Psoas muscle (tissue), 8 donors: Measurements from ENCODE around the gene WNK4. TPM values are rescaled to one million over a fixed set of nuclear protein-coding genes. Genes with fewer than 3 reads are reported as not detected.

Source experiments
- ATAC-seq, 4 donors: fragments of 200-7000 bp; cut with Tn5 transposase; one replicate each; pipeline ENCODE4 v1.9.1; 2020; ENCODE audit warnings: moderate library complexity in 3 of 4, mild to moderate bottlenecking in 2 of 4
- DNase-seq, 2 donors: peaks; one replicate each; pipeline ENCODE4 v3.0.0-alpha.2; 2020
- H3K27ac ChIP-seq: fragments of 200-600 bp; one replicate; pipeline ENCODE4 v1.8.0; 2022
- H3K27me3 ChIP-seq, 3 donors: fragments of 200-600 bp in 1 of 3; one replicate each; pipeline versions ENCODE4 v1.6.1 to v1.8.0; 2013 to 2022; ENCODE audit warnings: low read length in 2 of 3, mild to moderate bottlenecking in 2 of 3, moderate library complexity in 1 of 3; ENCODE audit not compliant: insufficient read depth in 3 of 3
- H3K36me3 ChIP-seq, 2 donors: fragments of 200-600 bp in 1 of 2; one replicate each; pipeline versions ENCODE4 v1.6.1 to v1.8.0; 2013 to 2022; ENCODE audit warnings: low read depth in 1 of 2, mild to moderate bottlenecking in 1 of 2, moderate library complexity in 1 of 2; ENCODE audit not compliant: insufficient read depth in 1 of 2
- H3K4me1 ChIP-seq: fragments of 200-600 bp; one replicate; pipeline ENCODE4 v1.8.0; 2022
- H3K4me3 ChIP-seq: fragments of 200-600 bp; one replicate; pipeline ENCODE4 v1.8.0; 2022; ENCODE audit warnings: mild to moderate bottlenecking
- H3K9me3 ChIP-seq: fragments of 200-600 bp; one replicate; pipeline ENCODE4 v1.8.0; 2022
- WGBS, 3 donors: extraction: QIAGEN DNeasy Blood & Tissue Kit; methylation state at CpG; one replicate each; pipeline versions ENCODE4 v1.1.6 to v1.1.7; 2013; 5-methylcytosine and 5-hydroxymethylcytosine counted together
- intact Hi-C, 2 donors: fragments of 100-400 bp; cut with DNase I; formaldehyde crosslinking; loops; one replicate each; pipeline versions ENCODE4 v1.11.0 to v1.14.2; 2022
- polyA plus RNA-seq, 3 donors: library from polyadenylated mRNA; stranded (reverse); fragments of 200-250 nt; gene quantifications; one replicate each; pipeline ENCODE4 v1.2.3, GENCODE V29; 2013
- total RNA-seq, 4 donors: library from RNA; stranded (reverse); fragmentation: NEBNext Ultra II Directional in 2 of 4; extraction: Animal tissue kit (Norgen Biotek cat#: 25700) in 2 of 4; gene quantifications; one replicate each; pipeline versions ENCODE4 v1.2.1 to v1.2.4, GENCODE V29; 2021 to 2023
- TF ChIP-seq, protein P1 (sequence below): fragments of 200-600 bp; IDR thresholded peaks from one replicate; pipeline ENCODE4 v1.8.0; 2022; ENCODE audit warnings: antibody characterized with exemption
- donor health status: healthy with polysubstance abuse.
- donor health status: DM: no; HTN: no; CAD: no; lungs with moderate emphysema.
- donor health status: Bipolar disorder and iron deficiency.
- donor health status: healthy.
- donor health status: DM: yes; HTN: yes; CAD: no.
- donor health status: DM: no; HTN: no; CAD: no.
- donor health status: DM: no; HTN: no; CAD: no.
- donor health status: DM: yes; HTN: yes; CAD: no.

Gene WNK4
- total and polyA plus RNA-seq, 7 donors: 0.01 to 0.30 (median 0.08) TPM; not detected in 3

DNA sequence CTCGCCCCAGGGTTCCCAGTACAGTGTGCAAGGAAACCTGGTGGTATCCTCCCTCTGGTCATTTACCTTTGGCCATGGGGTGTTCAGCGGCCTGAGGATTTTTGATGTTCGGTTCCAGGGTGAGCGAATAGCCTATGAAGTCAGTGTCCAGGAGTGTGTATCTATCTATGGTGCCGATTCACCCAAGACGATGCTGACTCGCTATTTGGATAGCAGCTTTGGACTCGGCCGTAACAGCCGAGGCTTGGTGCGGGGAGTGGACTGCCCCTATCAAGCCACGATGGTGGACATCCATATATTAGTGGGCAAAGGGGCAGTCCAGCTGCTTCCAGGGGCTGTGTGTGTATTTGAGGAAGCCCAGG, 65.1 kb downstream of the WNK4 start:
- TF ChIP-seq, protein P1, sequence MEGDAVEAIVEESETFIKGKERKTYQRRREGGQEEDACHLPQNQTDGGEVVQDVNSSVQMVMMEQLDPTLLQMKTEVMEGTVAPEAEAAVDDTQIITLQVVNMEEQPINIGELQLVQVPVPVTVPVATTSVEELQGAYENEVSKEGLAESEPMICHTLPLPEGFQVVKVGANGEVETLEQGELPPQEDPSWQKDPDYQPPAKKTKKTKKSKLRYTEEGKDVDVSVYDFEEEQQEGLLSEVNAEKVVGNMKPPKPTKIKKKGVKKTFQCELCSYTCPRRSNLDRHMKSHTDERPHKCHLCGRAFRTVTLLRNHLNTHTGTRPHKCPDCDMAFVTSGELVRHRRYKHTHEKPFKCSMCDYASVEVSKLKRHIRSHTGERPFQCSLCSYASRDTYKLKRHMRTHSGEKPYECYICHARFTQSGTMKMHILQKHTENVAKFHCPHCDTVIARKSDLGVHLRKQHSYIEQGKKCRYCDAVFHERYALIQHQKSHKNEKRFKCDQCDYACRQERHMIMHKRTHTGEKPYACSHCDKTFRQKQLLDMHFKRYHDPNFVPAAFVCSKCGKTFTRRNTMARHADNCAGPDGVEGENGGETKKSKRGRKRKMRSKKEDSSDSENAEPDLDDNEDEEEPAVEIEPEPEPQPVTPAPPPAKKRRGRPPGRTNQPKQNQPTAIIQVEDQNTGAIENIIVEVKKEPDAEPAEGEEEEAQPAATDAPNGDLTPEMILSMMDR: no peak
- 86 to 89% (median 86%) methylated on average over 12 of the region's 12 CpGs for WGBS, 3 donors
- no peak overlapping the region for H3K27ac ChIP-seq
- no peaks in the 10 kb centered on the region for H3K27me3 ChIP-seq
- H3K9me3 ChIP-seq: no peaks in the 10 kb centered on the region
- peaks cover 15 to 54% of the 10 kb centered on the region in 2 donors for H3K36me3 ChIP-seq
- DNase-seq (no peak), ATAC-seq (no peak)
- intact Hi-C loops: no loop called here
- no peak overlapping the region for H3K4me3 ChIP-seq
- no peaks in the 10 kb centered on the region for H3K4me1 ChIP-seq

DNA sequence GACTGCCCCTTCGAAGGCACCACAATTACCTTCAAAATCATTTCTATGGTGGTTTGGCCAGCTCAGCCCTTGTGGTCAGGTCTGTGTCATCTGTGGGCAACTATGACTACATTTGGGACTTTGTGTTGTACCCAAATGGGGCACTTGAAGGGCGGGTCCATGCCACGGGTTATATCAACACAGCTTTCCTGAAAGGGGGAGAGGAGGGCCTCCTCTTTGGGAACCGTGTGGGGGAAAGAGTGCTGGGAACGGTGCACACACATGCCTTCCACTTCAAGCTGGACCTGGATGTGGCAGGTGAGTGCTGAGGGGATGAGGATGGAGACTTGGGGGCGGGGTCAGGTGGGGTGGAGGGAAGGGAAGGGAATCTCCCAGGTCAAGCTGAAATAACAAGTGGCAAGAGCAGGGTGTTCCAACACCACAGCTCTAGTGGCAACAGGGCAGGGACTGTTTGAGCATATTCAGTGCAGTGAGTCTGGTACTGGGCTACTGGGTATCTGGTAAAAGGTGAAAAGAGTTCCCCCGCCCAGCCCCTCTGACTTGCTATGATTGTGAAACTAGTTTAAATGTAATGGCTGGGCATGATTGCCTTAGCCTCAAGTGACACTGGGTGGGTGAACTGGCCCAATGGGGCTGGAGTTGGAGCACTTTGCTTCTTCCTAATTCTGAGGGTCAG, 65.6 kb downstream of the WNK4 start:
- 75 to 84% (median 76%) methylated on average over 7 of the region's 7 CpGs for WGBS, 3 donors
- ATAC-seq (peak in 2 of 4 donors; percentile 3 to 21), DNase-seq (no peak)
- Histone ChIP-seq H3K36me3 (peaks cover 15 to 49% of the 10 kb centered on the region in 2 donors), H3K4me1 (no peaks in the 10 kb centered on the region), H3K9me3 (no peaks in the 10 kb centered on the region), H3K27ac (no peak overlapping the region), H3K4me3 (no peak overlapping the region), H3K27me3 (no peaks in the 10 kb centered on the region)
- intact Hi-C loops: no loop called here
- TF ChIP-seq, protein P1: no peak

Other genes with a start within 250 kb of the WNK4 start
- 10 to 100 TPM in 3 of 4 donors, 1 to 10 TPM in 1; 9.1 to 17.8 (median 11.7) TPM for gene NAGLU, start 244.4 kb upstream of the WNK4 start, total RNA-seq
- 10 to 100 TPM; 16.0 to 18.1 (median 17.5) TPM for gene NAGLU, start 244.4 kb upstream of the WNK4 start, polyA plus RNA-seq
- gene HSD17B1, start 227.7 kb upstream of the WNK4 start, total RNA-seq: 1 to 10 TPM in 1 of 4 donors, under 1 TPM in 3; 0.54 to 1.2 (median 0.72) TPM
- 1 to 10 TPM; 1.3 to 2.1 (median 1.7) TPM for gene HSD17B1, start 227.7 kb upstream of the WNK4 start, polyA plus RNA-seq
- gene COASY, start 218.5 kb upstream of the WNK4 start, total RNA-seq: 10 to 100 TPM; 31.6 to 45.4 (median 37.0) TPM
- gene COASY, start 218.5 kb upstream of the WNK4 start, polyA plus RNA-seq: 100 to 1,000 TPM in 1 of 3 donors, 10 to 100 TPM in 2; 41.0 to 141 (median 73.5) TPM
- 10 to 100 TPM; 45.2 to 67.9 (median 55.2) TPM for gene MLX, start 213.5 kb upstream of the WNK4 start, total RNA-seq
- 100 to 1,000 TPM in 1 of 3 donors, 10 to 100 TPM in 2; 71.0 to 108 (median 89.2) TPM for gene MLX, start 213.5 kb upstream of the WNK4 start, polyA plus RNA-seq
- gene PSMC3IP, start 202.9 kb upstream of the WNK4 start, total RNA-seq: 1 to 10 TPM in 2 of 4 donors, under 1 TPM in 2; 0.26 to 3.3 (median 1.4) TPM
- 10 to 100 TPM in 1 of 3 donors, 1 to 10 TPM in 2; 3.8 to 13.3 (median 5.3) TPM for gene PSMC3IP, start 202.9 kb upstream of the WNK4 start, polyA plus RNA-seq
- gene RETREG3, start 171.2 kb upstream of the WNK4 start, total RNA-seq: 10 to 100 TPM; 31.7 to 43.2 (median 37.6) TPM
- 10 to 100 TPM; 13.9 to 35.0 (median 15.2) TPM for gene RETREG3, start 171.2 kb upstream of the WNK4 start, polyA plus RNA-seq
- gene TUBG1, start 170.9 kb upstream of the WNK4 start, total RNA-seq: 10 to 100 TPM; 46.9 to 78.1 (median 50.4) TPM
- 10 to 100 TPM; 68.8 to 90.2 (median 81.0) TPM for gene TUBG1, start 170.9 kb upstream of the WNK4 start, polyA plus RNA-seq
- gene TUBG2, start 121.3 kb upstream of the WNK4 start, total RNA-seq: 10 to 100 TPM in 1 of 4 donors, 1 to 10 TPM in 3; 3.8 to 11.9 (median 5.7) TPM
- 1 to 10 TPM; 2.7 to 4.9 (median 4.2) TPM for gene TUBG2, start 121.3 kb upstream of the WNK4 start, polyA plus RNA-seq
- 10 to 100 TPM; 15.0 to 33.8 (median 28.0) TPM for gene PLEKHH3, start 103.6 kb upstream of the WNK4 start, total RNA-seq
- gene PLEKHH3, start 103.6 kb upstream of the WNK4 start, polyA plus RNA-seq: 10 to 100 TPM; 12.7 to 15.8 (median 14.2) TPM
- gene CCR10, start 98.8 kb upstream of the WNK4 start, total RNA-seq: 1 to 10 TPM; 1.2 to 5.0 (median 2.8) TPM
- 1 to 10 TPM; 1.0 to 3.3 (median 1.6) TPM for gene CCR10, start 98.8 kb upstream of the WNK4 start, polyA plus RNA-seq
- 1 to 10 TPM; 1.9 to 2.6 (median 2.2) TPM for gene CNTNAP1, start 98.1 kb upstream of the WNK4 start, total RNA-seq
- 1 to 10 TPM; 1.0 to 3.4 (median 1.1) TPM for gene CNTNAP1, start 98.1 kb upstream of the WNK4 start, polyA plus RNA-seq
- 10 to 100 TPM; 25.7 to 59.1 (median 33.7) TPM for gene EZH1, start 35.6 kb upstream of the WNK4 start, total RNA-seq
- 10 to 100 TPM; 15.2 to 43.9 (median 22.3) TPM for gene EZH1, start 35.6 kb upstream of the WNK4 start, polyA plus RNA-seq
- gene RAMP2, start 19.4 kb upstream of the WNK4 start, total RNA-seq: 10 to 100 TPM in 3 of 4 donors, 1 to 10 TPM in 1; 9.2 to 39.8 (median 18.7) TPM
- 10 to 100 TPM; 17.5 to 21.9 (median 21.4) TPM for gene RAMP2, start 19.4 kb upstream of the WNK4 start, polyA plus RNA-seq
- gene VPS25, start 7.2 kb upstream of the WNK4 start, total RNA-seq: 10 to 100 TPM; 38.6 to 45.2 (median 39.8) TPM
- 10 to 100 TPM; 46.0 to 73.3 (median 72.8) TPM for gene VPS25, start 7.2 kb upstream of the WNK4 start, polyA plus RNA-seq
- gene COA3, start 18.1 kb downstream of the WNK4 start, total RNA-seq: 10 to 100 TPM; 69.1 to 85.2 (median 83.9) TPM
- gene COA3, start 18.1 kb downstream of the WNK4 start, polyA plus RNA-seq: 100 to 1,000 TPM; 126 to 167 (median 130) TPM
- 1 to 10 TPM in 1 of 4 donors, under 1 TPM in 2, not detected in 1; 0.74 to 1.3 (median 0.79) TPM for gene CNTD1, start 18.3 kb downstream of the WNK4 start, total RNA-seq
- 1 to 10 TPM in 1 of 3 donors, under 1 TPM in 2; 0.24 to 1.0 (median 0.36) TPM for gene CNTD1, start 18.3 kb downstream of the WNK4 start, polyA plus RNA-seq
- gene BECN1, start 43.7 kb downstream of the WNK4 start, total RNA-seq: 10 to 100 TPM; 45.9 to 85.4 (median 60.6) TPM
- 100 to 1,000 TPM in 1 of 3 donors, 10 to 100 TPM in 2; 54.4 to 150 (median 69.1) TPM for gene BECN1, start 43.7 kb downstream of the WNK4 start, polyA plus RNA-seq
- gene PSME3, start 52.8 kb downstream of the WNK4 start, total RNA-seq: 100 to 1,000 TPM in 3 of 4 donors, 10 to 100 TPM in 1; 61.7 to 105 (median 103) TPM
- 100 to 1,000 TPM in 2 of 3 donors, 10 to 100 TPM in 1; 86.0 to 239 (median 204) TPM for gene PSME3, start 52.8 kb downstream of the WNK4 start, polyA plus RNA-seq
- 1 to 10 TPM in 1 of 4 donors, under 1 TPM in 3; 0.49 to 1.0 (median 0.71) TPM for gene AOC2, start 64.0 kb downstream of the WNK4 start, total RNA-seq
- 1 to 10 TPM in 1 of 3 donors, under 1 TPM in 2; 0.08 to 1.6 (median 0.60) TPM for gene AOC2, start 64.0 kb downstream of the WNK4 start, polyA plus RNA-seq
- 10 to 100 TPM in 2 of 4 donors, 1 to 10 TPM in 2; 5.8 to 11.8 (median 8.5) TPM for gene AOC3, start 70.6 kb downstream of the WNK4 start, total RNA-seq
- 1 to 10 TPM; 5.9 to 9.3 (median 8.4) TPM for gene AOC3, start 70.6 kb downstream of the WNK4 start, polyA plus RNA-seq
- not detected for gene G6PC1, start 120.2 kb downstream of the WNK4 start, total RNA-seq
- under 1 TPM in 1 of 3 donors, not detected in 2; 0.03 TPM for gene G6PC1, start 120.2 kb downstream of the WNK4 start, polyA plus RNA-seq
- 10 to 100 TPM; 29.7 to 54.6 (median 43.1) TPM for gene AARSD1, start 183.8 kb downstream of the WNK4 start, total RNA-seq
- 10 to 100 TPM; 55.2 to 68.1 (median 55.3) TPM for gene AARSD1, start 183.8 kb downstream of the WNK4 start, polyA plus RNA-seq
- 10 to 100 TPM; 47.8 to 66.0 (median 55.3) TPM for gene PTGES3L, start 199.5 kb downstream of the WNK4 start, total RNA-seq
- gene PTGES3L, start 199.5 kb downstream of the WNK4 start, polyA plus RNA-seq: 10 to 100 TPM; 43.7 to 59.5 (median 44.7) TPM
- gene RUNDC1, start 200.0 kb downstream of the WNK4 start, total RNA-seq: 10 to 100 TPM in 2 of 4 donors, 1 to 10 TPM in 2; 8.7 to 16.8 (median 12.8) TPM
- 10 to 100 TPM; 10.4 to 17.8 (median 10.6) TPM for gene RUNDC1, start 200.0 kb downstream of the WNK4 start, polyA plus RNA-seq
- gene RPL27, start 217.8 kb downstream of the WNK4 start, total RNA-seq: 1,000 to 10,000 TPM in 1 of 4 donors, 100 to 1,000 TPM in 3; 506 to 1,045 (median 824) TPM
- 1,000 to 10,000 TPM; 2,533 to 3,118 (median 2,913) TPM for gene RPL27, start 217.8 kb downstream of the WNK4 start, polyA plus RNA-seq
- gene IFI35, start 226.2 kb downstream of the WNK4 start, total RNA-seq: 1 to 10 TPM; 4.6 to 6.5 (median 6.2) TPM
- 1 to 10 TPM; 4.2 to 7.8 (median 6.5) TPM for gene IFI35, start 226.2 kb downstream of the WNK4 start, polyA plus RNA-seq
- 10 to 100 TPM; 20.0 to 50.6 (median 34.1) TPM for gene VAT1, start 241.8 kb downstream of the WNK4 start, total RNA-seq
- gene VAT1, start 241.8 kb downstream of the WNK4 start, polyA plus RNA-seq: 10 to 100 TPM; 19.2 to 20.2 (median 19.7) TPM
- under 1 TPM; 0.04 to 0.22 (median 0.16) TPM for gene RND2, start 244.6 kb downstream of the WNK4 start, total RNA-seq
- gene RND2, start 244.6 kb downstream of the WNK4 start, polyA plus RNA-seq: under 1 TPM; 0.04 to 0.09 (median 0.04) TPM